Hypothalamus (tissue), 51 donors: Measurements from ENCODE around the gene RAX2.

Experiments used
- DNase-seq, 51 donors: peaks; one replicate each; lab custom pipeline; 2025; lab: John Stamatoyannopoulos, UW

The RAX2 gene

DNA sequence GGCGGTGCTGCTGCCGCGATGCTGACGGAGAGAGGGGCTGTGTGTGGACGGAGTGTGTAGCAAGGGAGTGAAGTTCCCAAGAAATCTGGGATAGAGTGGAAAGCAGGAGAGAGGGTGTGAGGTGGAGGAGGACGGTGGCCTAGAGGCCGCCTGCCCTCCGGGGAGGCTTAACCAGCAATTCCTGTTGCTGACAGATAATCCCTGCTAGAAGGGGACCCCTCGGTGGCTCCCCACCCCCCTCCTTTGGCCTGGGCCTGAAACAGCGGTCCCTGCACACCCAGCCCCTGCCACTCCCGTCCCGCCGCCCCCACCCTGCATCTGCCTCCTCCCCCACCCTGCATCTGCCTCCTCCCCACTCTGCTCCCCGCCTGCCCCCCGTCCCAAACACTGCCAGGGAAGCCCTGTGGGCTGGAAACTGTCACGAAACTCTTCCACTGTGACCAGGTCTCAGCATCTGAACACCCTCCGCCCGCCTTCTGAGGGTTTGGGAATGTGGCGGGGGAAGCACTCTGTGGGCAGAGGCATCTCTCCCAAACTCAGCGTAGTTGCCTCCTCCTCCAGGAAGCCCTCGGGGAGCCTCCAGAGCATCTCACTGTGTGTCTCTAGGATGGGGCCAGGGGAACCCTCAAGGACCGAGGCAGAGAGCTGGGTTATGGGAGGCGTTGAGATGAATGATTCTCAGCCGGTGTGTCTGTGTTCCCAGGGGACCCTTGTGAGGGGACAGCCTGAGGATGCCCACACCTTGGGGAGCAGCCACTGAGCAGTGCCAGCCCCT lies 31.3 kb upstream of the RAX2 start:
- no peak for DNase-seq

DNA sequence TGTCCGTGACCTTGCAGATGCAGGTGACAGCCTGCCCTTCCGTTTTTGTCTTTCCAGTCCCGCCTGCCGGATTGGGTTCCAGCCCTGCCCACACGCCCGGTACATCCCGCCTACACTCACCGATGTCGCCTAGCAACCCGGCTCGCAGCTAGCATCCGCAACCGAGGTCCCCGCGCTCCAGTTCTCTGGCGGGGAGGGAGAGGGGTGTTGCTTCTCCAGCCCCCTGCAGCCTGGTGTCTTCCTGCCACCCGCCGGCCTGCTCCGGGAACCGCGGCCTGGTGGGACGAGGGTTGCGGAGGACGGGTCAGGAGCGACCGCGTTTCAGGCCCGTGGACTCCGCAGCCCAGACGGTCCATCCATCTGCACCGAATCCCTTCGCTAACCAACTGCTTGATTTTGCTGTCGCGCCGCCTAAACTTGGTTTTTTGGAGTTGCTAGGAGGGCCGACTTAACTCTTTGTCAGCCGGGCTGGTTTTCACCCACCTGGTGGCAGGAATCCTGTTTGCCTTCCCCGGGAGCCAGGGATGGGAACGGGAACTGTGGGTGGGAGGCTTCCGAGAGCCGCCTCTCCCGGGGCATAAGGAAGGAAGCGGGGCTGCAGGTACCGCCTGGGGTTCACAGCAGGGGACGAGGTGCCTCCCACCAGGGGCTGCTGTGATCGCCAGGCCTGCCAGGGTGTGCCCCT lies 29.5 kb upstream of the RAX2 start:
- DNase-seq, result peak in 32 of 51 donors; percentile 5 to 72 (median 43)

DNA sequence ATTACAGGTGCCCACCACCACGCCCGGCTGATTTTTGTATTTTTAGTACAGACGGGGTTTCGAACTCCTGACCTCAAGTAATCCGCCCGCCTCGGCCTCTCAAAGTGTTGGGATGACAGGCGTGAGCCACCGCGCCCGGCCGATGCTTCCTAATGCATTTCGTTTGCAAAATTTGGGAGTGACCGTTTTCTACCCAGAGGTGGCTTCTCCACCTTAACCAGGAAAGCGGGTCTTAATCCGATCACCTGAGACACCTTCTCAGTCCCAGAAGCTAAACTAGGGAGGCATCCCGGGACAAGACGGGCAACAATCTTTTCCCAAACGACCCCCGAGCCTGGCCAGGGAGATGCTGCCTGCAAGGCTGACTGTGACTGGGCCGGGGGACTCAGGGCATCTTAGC lies 29.0 kb upstream of the RAX2 start:
- peak in 1 of 51 donors; percentile 52 for DNase-seq

DNA sequence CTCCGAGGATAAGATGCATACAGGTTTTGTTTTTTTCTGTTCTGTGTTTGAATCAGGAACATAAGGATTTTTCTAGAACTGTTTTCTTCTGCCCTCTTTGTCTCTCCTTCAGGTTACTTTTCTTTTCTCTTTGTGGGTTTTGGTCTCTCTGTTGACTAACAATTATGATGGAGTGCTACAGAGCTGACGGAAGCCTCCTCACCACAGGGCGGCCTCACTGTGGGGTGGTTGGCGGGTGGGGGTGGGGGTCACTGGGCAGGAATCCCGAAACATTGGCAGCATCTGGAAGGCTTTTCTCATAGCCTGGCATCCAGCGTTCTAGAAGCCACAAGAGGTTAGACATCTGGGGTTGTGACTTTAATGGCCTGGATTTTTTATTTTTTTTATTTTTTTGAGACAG lies 26.1 kb upstream of the RAX2 start:
- DNase-seq, result no peak

DNA sequence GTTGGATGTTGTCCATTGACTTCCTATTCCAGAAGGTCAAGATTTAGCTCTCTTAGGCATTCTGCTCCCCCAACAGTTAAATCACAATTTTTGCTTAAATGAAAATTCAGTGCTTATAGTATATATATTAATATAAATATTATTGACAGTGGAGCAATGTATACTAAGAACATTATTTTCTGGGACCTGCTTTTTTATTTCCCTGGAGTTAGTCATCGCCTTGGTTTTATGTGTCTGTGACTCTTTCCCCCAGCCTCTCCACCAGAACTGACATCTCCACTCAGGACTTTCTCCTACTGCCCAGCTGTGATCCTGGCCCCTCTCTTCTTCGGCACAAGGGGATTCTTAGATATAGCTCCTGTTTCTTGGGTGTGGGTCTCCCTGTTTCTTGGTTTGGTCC lies 24.3 kb upstream of the RAX2 start:
- no peak for DNase-seq

DNA sequence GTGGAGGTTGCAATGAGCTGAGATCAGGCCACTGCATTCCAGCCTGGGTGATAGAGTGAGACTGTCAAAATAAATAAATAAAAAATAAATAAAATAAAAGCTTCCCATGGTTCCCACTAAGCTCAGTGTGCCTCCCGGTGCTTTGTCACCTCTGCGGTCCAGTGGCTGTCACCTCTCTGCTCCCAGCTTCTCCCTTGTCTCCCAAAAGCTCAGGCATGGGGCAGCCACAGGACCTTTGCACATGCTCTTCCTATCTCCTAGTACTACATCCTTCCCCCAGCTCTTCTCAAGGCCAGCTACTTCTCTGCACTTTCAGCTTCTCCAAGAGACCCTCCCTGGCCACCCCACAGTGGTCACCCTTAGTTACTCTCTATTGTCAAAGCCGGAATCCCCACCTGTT lies 21.8 kb upstream of the RAX2 start:
- no peak for DNase-seq

DNA sequence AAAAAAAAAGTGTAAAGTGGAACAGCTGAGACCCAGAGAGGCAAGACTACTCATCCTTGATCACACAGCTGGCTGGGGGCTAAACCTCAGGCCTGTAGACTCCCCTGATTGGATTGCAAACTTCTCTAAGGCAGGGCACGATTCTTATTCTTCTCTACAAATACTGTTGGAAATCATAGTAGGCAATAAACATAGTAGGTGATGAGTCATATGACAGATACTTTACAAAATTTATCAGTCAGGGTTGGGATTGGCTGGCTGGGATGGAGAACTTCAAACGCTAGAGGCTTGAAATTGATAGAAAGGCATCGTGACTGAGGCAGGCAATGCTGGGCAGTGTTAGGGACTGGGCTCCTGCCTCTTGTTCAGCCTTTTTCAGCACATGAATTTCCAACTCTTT lies 20.1 kb upstream of the RAX2 start:
- no peak for DNase-seq

DNA sequence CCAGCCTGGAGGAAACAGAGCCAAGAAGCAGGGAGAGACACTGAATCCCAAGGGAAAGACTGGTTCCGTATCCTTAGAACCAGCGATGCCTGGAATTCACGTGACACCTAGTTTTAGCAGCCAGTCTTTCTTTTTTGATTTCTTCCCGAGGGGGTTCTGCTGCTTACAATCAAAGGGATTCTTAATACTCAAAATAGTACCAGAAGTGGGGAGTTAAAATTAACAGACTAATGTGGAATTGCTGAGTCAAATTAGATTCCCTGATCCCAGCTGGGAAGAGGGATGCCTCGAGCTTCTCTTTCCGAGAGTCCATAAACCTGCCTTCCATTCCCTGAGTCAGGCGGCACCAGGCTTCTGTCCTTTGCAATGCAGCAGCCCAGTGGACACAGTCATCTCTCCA lies 18.9 kb upstream of the RAX2 start:
- no peak for DNase-seq

DNA sequence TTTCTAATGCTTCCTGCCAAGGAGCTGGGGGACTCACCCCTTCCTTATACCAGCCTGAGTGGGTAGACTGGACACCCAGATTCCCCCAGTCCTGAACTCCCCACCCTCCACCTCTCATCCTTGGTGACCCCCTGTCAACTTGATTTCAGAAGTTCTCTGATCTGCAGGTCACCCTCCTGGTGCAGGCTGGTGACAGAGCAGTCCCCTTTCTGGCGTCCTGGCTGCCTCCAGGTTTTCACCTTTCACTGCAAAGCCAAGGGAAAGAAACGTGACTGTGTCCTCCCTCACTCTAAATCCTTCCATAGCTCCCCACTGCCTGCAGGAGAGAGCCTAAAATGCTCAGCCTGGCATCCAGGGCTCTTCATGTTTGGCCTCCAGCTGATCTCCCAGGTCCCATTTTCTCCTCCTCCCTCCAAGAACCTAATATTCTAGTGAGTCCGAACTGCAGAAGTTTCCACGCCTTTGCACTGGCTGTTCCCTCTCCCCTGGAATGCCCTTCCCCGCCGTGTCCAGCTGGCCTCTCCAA lies 18.2 kb upstream of the RAX2 start:
- DNase-seq, result no peak

DNA sequence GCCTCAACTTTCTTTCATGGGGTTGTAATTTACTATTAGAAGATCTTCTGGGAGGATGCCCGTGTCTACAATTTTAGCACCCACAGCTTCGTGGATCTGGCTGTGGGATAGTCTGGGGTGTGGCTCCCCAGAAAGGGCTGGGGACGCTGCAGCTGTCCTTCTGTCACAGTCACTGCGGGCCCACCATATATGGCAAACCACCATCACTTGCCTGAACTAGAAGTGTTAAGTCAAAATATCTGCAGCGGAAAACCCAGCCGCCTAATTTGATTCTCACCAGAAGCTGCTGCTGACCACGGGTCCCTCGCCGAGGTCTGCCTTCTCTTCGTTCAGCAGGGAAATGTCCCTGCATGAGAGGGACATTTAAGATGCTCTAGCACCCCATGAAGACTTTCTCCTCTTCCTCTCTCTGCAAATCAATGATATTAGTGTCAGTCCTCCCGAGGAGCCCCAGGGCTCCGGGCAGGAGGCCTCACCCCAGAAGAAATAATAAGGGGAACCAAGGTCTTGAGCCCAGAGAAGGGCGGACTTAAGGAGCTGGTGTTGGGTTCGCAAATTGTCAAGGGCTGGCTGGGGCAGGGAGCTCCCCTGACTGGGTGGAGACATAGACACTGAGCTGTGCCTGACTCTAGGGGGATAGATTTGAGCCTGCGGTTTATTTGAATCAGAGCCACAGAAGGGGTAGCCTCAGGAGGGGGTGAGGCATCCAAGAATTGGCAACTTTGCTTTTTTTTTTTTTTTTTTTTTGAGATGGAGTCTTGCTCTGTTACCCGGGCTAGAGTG lies 17.2 kb upstream of the RAX2 start:
- no peak for DNase-seq

DNA sequence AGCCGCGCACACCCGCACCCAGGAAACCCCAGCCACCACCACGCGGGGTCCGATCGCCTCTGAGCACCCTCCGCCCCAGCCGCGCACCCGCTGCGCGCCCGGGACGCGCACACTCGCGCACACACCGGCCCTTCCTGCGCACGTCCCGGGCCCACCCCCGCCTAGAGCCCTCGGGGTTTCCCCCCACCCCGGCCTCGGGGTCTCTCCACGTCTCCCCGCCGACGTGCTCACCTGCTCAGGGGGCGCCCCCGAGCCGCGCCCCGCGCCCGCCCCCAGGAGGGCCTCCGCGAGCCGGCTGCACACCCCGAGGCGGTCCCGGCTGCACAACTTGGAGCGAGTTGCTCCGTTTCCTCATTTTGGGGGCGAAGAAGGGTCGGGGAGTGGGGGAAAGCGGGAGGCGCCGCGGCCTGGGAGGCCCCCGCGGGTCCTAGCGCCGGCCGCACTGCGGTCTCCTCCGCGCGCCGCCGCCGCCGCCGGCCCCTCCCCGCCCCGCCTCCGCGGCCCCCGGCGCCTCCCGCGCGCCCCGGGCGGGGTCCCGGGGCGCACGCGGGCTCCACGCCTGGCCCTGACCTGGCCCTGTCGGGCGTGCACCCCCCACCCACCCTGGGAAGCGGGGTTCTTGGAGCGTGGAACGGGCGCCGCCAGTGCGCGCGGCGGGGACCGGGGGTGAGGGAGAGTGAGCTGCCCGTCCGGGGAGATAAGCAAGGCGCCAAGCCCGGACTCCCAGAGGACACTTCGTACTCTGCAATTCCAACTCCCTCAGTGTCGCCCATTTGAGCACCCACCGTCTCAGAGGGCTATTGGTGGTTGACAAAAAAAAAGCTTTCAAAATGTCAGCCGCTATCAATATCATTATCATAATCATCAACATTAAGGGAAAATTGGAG lies 14.2 kb upstream of the RAX2 start, which contains the start of gene MATK:
MATK (minus strand) TSS at position 444 of the 887 bp plus-strand sequence. CDS start 1,246 bp downstream, outside the sequence.
- no peak for DNase-seq

DNA sequence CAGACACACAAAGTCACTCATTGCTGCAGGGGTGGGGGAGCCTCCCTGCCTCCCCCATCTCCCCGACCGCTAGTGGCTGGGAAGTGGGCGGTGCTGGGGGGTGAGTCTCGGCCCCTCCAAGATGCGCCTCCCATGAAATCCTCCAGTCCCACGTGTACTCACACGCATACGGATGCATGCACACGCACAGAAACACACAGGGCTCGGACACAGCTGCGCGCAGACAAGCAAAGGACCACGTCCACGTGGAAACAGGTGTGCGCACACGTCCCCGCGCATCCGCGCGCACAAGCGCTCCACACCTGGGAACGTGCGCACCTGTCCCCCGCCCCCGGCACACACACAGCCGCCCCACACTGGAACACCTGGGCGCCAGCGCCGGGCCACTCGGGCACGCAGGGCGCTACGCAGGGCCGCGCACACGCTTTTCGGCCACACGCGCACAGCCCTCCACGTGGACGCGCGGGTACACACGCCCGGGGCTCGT lies 13.5 kb upstream of the RAX2 start:
- DNase-seq, result peak in 5 of 51 donors; percentile 7 to 21 (median 15)

DNA sequence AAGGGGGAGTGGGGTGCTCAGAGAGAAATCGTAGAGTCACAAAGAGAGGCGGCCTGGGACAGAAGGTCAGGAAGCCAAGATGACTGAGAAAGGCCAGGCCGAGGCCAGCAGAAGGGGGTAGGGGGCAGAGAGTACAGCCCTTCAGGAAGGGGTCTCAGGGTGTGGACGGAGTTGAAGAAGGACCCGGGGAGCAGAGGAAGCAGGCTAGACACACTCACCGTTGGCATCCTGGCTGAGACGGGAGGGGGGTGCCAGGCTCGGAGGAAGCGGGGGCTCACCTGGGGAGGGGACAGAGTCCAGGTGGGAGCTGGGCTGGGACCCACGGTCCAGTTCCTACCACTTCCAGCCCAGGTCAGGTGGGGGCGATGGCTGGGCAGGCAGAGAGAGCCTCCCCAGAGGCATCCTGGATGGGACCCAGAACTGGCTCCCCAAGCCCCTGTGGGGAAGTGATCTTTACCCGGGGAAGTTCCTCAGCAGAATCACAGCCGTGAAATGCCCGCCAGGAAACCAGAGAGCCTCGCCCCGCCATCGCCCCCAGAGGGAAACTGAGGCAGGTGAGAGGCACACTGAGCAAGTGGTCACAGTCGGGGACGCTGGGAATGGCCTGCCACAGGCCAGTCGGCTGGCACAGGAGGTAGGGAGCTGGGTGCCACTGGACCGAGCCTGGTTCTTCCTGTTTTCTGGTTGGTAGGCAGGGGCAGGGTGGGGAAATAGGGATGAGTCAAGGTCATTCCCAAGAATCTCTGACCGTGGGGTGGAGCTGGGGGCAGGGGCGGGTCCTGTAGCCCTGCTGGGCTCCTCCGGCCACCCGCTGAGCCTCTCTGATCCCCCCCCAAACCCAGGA lies 12.8 kb upstream of the RAX2 start:
- DNase-seq, result peak in 1 of 51 donors; percentile 11

DNA sequence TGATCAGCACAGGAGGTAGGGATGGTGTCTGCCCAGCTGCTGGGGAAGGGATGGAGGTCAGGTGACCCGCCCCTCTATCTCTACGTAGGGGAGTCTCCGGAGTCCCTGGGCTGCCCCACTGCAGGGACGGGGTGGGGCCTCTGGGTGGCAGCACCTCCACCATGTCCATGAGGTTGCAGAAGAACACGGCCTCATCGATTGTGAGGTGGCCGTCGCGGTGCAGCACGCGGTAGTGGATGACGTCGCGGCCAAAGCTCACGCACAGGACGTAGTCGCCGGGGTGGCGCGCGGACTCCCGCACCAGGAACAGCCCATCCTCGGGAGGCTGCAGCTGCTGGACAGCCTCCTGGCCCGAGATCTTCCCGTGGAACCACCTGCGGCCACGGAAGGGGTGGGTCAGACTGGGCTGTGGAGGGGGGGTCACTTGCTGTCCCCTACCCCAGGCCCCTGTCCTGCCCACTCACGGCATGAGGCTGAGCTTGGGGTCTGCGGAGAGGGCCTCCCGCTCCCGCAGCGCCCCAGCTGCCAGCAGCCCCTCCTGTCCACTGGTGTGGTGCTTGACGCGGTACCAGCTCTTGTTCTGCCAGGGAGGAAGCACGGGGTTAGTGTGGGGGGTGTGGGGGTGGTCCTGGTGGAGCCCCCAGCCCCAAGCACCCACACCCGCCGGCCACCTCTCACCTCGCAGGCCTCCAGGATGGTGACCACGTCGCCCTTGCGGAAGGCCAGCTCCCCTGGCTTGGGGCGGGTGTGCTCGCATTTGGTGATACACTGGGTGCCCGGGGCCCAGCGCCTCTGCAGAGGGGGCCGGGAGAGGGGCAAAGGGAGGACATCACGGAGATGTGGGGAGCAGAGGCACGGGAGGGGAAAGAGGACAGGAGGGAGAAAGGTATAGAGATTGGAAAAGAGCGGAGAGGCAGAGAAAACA lies 11.9 kb upstream of the RAX2 start:
- no peak for DNase-seq

DNA sequence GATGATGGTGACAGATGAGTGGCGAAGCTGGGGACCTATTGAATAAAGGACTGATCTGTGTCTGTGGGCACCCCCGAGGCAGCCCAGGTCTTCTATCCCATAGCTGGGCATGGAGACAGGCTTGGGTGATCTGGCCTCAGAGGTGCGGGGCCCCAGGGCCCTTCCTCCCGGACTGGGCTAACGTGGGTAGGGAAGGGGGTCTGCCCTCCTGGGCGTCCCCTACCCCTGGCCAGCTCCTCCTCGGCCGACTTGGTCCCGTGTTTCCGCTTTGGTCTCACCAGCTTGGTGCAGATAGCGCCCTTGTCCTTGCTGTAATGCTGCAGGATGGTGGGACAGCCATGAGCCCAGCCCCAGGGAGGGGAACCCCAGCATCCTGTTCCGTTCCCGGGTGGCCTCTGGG lies 10.9 kb upstream of the RAX2 start:
- DNase-seq, result no peak

DNA sequence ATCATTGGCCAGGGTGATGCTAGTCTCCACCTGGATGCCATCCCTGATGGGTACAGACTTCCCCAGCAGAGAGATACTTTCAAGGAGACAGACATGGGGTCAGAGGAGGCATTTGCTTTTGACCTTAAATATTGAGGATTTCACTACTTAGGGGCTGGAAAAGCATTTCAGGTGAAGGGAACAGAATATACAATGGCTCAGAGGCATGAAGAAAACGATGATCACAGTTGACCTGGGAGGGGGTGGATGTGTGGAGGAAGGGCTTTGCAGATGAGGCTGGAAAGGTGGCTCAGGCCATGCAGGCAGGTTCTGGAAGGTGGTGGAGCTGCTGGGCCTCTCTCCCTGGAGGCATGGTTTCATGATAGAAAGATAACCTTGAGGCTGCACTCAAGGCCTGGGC lies 10.3 kb upstream of the RAX2 start:
- no peak for DNase-seq

DNA sequence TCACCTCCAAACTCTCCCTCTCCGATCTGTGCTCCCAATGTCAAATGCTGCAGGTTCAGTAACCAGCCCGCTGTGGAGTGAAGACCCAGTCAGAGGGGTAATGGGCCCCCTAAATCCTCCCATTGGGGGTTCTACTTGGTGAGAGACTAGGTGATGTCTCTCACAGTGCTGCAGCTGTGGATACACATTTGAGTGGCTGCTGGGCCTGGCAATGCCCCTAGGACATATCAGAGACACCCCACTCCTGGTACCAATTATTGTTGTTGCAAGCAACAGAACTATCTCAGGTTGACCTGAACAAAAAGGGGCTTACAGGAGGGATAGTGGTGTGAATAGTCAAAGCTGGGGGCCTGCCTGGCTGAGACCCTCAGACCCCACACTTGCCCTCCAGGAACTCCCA lies 9.6 kb upstream of the RAX2 start:
- no peak for DNase-seq

DNA sequence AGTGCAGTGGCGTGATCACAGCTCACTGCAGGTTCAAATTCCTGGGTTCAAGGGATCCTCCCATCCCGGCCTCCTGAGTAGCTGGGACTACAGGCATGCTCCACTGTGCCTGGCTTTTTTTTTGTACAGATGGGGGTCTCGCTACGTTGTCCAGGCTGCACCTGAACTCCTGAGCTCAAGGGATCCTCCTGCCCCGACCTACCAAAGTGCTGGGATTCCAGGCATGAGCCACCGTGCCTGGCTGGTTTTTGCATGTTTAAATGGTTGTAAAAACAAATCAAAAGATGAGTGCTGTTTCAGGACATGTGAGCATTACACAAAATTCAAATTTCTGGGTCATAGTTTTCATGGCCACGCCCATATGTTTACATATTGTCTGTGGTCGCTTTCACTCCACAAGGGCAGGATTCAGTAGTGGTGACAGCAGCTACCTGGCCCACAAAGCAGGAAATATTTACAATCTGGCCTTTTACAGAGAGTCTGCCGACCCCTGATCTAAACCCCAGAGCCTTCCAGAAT lies 8.8 kb upstream of the RAX2 start:
- no peak for DNase-seq
